Naive thymus-derived CD4-positive, alpha-beta T cell (primary cell): ENCODE measurements around the gene CHMP4B. TPM values are rescaled to one million over a fixed set of nuclear protein-coding genes. Genes with fewer than 3 reads are reported as not detected.
A peak's percentile ranks its signal among the peaks of the same experiment; 100 is the strongest.

Experiments
- ATAC-seq: fragments of 150-1000 bp; cut with Tn5 transposase; 2 replicates; pipeline ENCODE4 v1.10.0; 2021; ENCODE audit warnings: mild to moderate bottlenecking, moderate library complexity
- CTCF ChIA-PET: fragments of 350-600 bp; sonication (Branson Sonifier 250); formaldehyde crosslinking; loops from one replicate; lab custom pipeline; 2021; ENCODE audit warnings: antibody characterized with exemption; lab: Charles Lee
- POLR2A ChIA-PET: fragments of 350-600 bp; sonication (Branson Sonifier 250); formaldehyde crosslinking; loops from one replicate; lab custom pipeline; 2021; ENCODE audit warnings: antibody characterized with exemption, inconsistent platforms; lab: Charles Lee
- DNase-seq, 9 donors: peaks; one replicate each; pipeline versions ENCODE4 v3.0.0 to v3.0.0-alpha.2; 2020 to 2022; ENCODE audit warnings: mixed read lengths in 1 of 9
- H3K27ac ChIP-seq: one replicate; pipeline ENCODE4 v1.7.0; 2013; ENCODE audit warnings: mild to moderate bottlenecking, low read depth, low read length, moderate library complexity
- H3K27me3 ChIP-seq, 2 donors: one replicate each; pipeline ENCODE4 v1.7.0; 2013; ENCODE audit warnings: low read length in 2 of 2, mild to moderate bottlenecking in 2 of 2, moderate library complexity in 2 of 2; ENCODE audit not compliant: control insufficient read depth in 2 of 2, insufficient read depth in 2 of 2
- H3K36me3 ChIP-seq, 3 experiments: 1 replicate in 2 of 3; 2 replicates in 1 of 3; pipeline ENCODE4 v1.7.0; 2013; ENCODE audit warnings: low read length in 3 of 3, mild to moderate bottlenecking in 3 of 3, moderate library complexity in 1 of 3; ENCODE audit not compliant: insufficient read depth in 3 of 3, control insufficient read depth in 2 of 3
- H3K4me1 ChIP-seq, 2 donors: one replicate each; pipeline ENCODE4 v1.7.0; 2013; ENCODE audit warnings: low read length in 2 of 2, mild to moderate bottlenecking in 2 of 2, moderate library complexity in 1 of 2; ENCODE audit not compliant: control insufficient read depth in 2 of 2, insufficient read depth in 2 of 2
- H3K4me3 ChIP-seq: 2 replicates; pipeline ENCODE4 v1.7.0; 2013; ENCODE audit warnings: mild to moderate bottlenecking, low read length
- H3K9me3 ChIP-seq, 3 experiments: 1 replicate in 2 of 3; 2 replicates in 1 of 3; pipeline ENCODE4 v1.7.0; 2013; ENCODE audit warnings: low read length in 3 of 3; ENCODE audit not compliant: control insufficient read depth in 2 of 3
- H3K27ac Mint-ChIP-seq, 9 donors: one replicate each; pipeline ENCODE4 v1.8.0; 2020 to 2022; ENCODE audit warnings: mixed read lengths in 9 of 9, mild to moderate bottlenecking in 8 of 9, moderate library complexity in 5 of 9, inconsistent platforms in 2 of 9
- H3K27me3 Mint-ChIP-seq, 5 donors: one replicate each; pipeline ENCODE4 v1.8.0; 2021 to 2022; ENCODE audit warnings: mixed read lengths in 5 of 5, mild to moderate bottlenecking in 1 of 5
- H3K36me3 Mint-ChIP-seq, 5 donors: one replicate each; pipeline ENCODE4 v1.8.0; 2020 to 2022; ENCODE audit warnings: mixed read lengths in 5 of 5, mild to moderate bottlenecking in 3 of 5, inconsistent platforms in 1 of 5
- H3K4me1 Mint-ChIP-seq, 7 donors: one replicate each; pipeline ENCODE4 v1.8.0; 2020 to 2022; ENCODE audit warnings: mixed read lengths in 7 of 7, mild to moderate bottlenecking in 3 of 7, inconsistent platforms in 1 of 7
- H3K4me3 Mint-ChIP-seq, 10 donors: one replicate each; pipeline ENCODE4 v1.8.0; 2020 to 2022; ENCODE audit warnings: mild to moderate bottlenecking in 10 of 10, mixed read lengths in 10 of 10, moderate library complexity in 6 of 10, inconsistent platforms in 2 of 10
- H3K9me3 Mint-ChIP-seq, 11 donors: one replicate each; pipeline ENCODE4 v1.8.0; 2020 to 2022; ENCODE audit warnings: mixed read lengths in 11 of 11, mild to moderate bottlenecking in 4 of 11, inconsistent platforms in 1 of 11, moderate library complexity in 1 of 11
- intact Hi-C, 2 donors: fragments of 100-400 bp; cut with micrococcal nuclease; formaldehyde crosslinking; loops; one replicate each; pipeline ENCODE4 v1.15.1; 2023
- polyA plus RNA-seq, 2 donors: library from polyadenylated mRNA; unstranded; fragments of 300-500 nt; fragmentation: Illumina TruSeq; gene quantifications; one replicate each; pipeline ENCODE4 v1.2.3, GENCODE V29; 2021
- total RNA-seq, 6 experiments: library from RNA in 5 of 6; stranded (reverse) in 5 of 6; gene quantifications; 1 replicate in 5 of 6; 2 replicates in 1 of 6; pipeline ENCODE4 v1.2.3 and lab custom pipeline; 2021 to 2026

CHMP4B gene
- total and polyA plus RNA-seq, 7 experiments from 2014 or later: 4.9 to 80.8 (median 54.1) TPM

DNA sequence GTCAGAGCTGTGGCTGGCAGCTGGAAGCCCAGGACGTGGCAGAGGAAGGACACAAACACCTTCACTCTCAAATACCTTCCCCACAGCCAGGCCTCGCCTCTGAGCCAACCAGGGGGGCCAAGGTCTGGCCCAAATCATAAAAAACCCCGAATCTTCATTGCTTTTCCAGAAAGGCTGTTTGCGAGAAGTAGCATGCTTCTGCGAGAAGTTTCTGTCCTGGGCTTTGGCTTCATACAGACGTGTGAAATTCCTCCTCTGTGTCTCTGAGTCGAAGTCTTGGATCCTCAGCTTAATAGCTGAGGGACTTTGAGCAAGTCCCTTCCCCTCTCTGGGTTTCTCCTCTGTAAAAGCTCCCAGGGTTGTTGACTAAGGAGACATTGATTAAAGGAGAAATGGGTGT is 63.0 kb downstream of the CHMP4B start:
- Mint-ChIP-seq H3K27me3 (peaks cover 0 to 3% (median 0%) of the 10 kb centered on the region in 5 donors), H3K27ac (peak overlapping the region in 2 of 9 donors; percentile 0 to 51), H3K4me1 (no peaks in the 10 kb centered on the region), H3K36me3 (peaks cover 0 to 9% (median 4%) of the 10 kb centered on the region in 5 donors), H3K9me3 (peaks cover 0 to 14% (median 10%) of the 10 kb centered on the region in 11 donors), H3K4me3 (no peak overlapping the region)
- Histone ChIP-seq H3K27me3 (no peaks in the 10 kb centered on the region), H3K27ac (no peak overlapping the region), H3K4me3 (no peak overlapping the region), H3K4me1 (no peaks in the 10 kb centered on the region), H3K36me3 (no peaks in the 10 kb centered on the region), H3K9me3 (peaks cover 0 to 7% (median 0%) of the 10 kb centered on the region in 3 experiments)
- intact Hi-C loops: no loop called here
- ATAC-seq (no peak), DNase-seq (no peak)
- ChIA-PET CTCF (interaction anchor here (1.0 to 1.4 kb wide), 2 partner anchors 12 to 41 kb away, joined by 3 to 6 read pairs; no protein-coding TSS in a partner anchor), POLR2A (interaction anchor here (0.6 kb wide), 1 partner anchor 179 kb away, joined by 3 read pairs; no protein-coding TSS in a partner anchor)

GRCh38 chr20:33875055-33875454 is 63.9 kb downstream of the CHMP4B start:
- H3K27ac ChIP-seq: no peak overlapping the region
- peaks cover 0 to 11% (median 0%) of the 10 kb centered on the region in 3 experiments for H3K9me3 ChIP-seq
- no peaks in the 10 kb centered on the region for H3K27me3 ChIP-seq
- Mint-ChIP-seq H3K27me3 (no peaks in the 10 kb centered on the region), H3K4me1 (no peaks in the 10 kb centered on the region), H3K27ac (no peak overlapping the region), H3K9me3 (peaks cover 0 to 22% (median 12%) of the 10 kb centered on the region in 11 donors), H3K36me3 (peaks cover under 1 to 10% (median 4%) of the 10 kb centered on the region in 5 donors), H3K4me3 (no peak overlapping the region)
- POLR2A ChIA-PET: no interaction called here
- H3K36me3 ChIP-seq: no peaks in the 10 kb centered on the region
- no peak overlapping the region for H3K4me3 ChIP-seq
- CTCF ChIA-PET: no interaction called here
- DNase-seq: no peak
- H3K4me1 ChIP-seq: no peaks in the 10 kb centered on the region
- no peak for ATAC-seq
- intact Hi-C loops: no loop called here

DNA sequence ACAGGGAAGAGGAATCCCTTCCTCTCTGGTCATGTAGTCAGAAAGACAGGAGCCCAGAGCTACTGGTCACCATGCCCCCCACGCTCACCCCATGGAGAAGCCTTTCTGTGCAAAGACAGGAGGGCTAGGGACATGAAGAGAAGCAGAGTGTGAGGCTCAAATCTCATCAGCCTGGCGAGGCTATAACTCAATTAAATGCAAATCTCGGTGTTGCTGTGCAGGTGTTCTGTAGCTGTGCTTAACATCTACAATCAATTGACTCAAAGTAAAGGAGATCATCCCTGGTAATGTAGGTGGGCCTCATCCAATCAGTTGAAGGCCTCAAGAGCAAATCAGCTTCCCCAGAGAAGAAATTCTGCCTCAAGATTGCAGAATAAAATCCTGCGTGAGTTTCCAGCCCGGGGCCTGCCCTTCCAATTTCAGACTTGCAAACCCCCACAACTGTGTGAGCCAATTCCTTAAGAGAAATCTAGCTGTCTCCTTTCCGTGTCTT is 64.4 kb downstream of the CHMP4B start:
- Histone ChIP-seq H3K4me3 (no peak overlapping the region), H3K36me3 (no peaks in the 10 kb centered on the region), H3K4me1 (no peaks in the 10 kb centered on the region), H3K9me3 (peaks cover 0 to 11% (median 0%) of the 10 kb centered on the region in 3 experiments), H3K27ac (no peak overlapping the region), H3K27me3 (no peaks in the 10 kb centered on the region)
- Mint-ChIP-seq H3K9me3 (peaks cover 0 to 27% (median 16%) of the 10 kb centered on the region in 11 donors), H3K27ac (no peak overlapping the region), H3K4me3 (no peak overlapping the region), H3K27me3 (no peaks in the 10 kb centered on the region), H3K36me3 (peaks cover 4 to 13% (median 6%) of the 10 kb centered on the region in 5 donors), H3K4me1 (no peaks in the 10 kb centered on the region)
- intact Hi-C loops: no loop called here
- DNase-seq (no peak), ATAC-seq (no peak)
- ChIA-PET POLR2A (no interaction called here), CTCF (no interaction called here)

- Histone ChIP-seq H3K27me3 (no peaks in the 10 kb centered on the region), H3K4me3 (no peak overlapping the region), H3K36me3 (no peaks in the 10 kb centered on the region), H3K9me3 (peaks cover 0 to 11% (median 0%) of the 10 kb centered on the region in 3 experiments), H3K27ac (no peak overlapping the region), H3K4me1 (no peaks in the 10 kb centered on the region)
- ChIA-PET CTCF (no interaction called here), POLR2A (no interaction called here)
- intact Hi-C loops: no loop called here
- Mint-ChIP-seq H3K9me3 (peaks cover 0 to 31% (median 17%) of the 10 kb centered on the region in 11 donors), H3K27ac (no peak overlapping the region), H3K36me3 (peaks cover 4 to 13% (median 6%) of the 10 kb centered on the region in 5 donors), H3K4me3 (no peak overlapping the region), H3K27me3 (no peaks in the 10 kb centered on the region), H3K4me1 (peaks cover 0 to 3% (median 0%) of the 10 kb centered on the region in 7 donors)
- DNase-seq (no peak), ATAC-seq (no peak)
Measured at GRCh38 chr20:33878583-33878982, 67.4 kb downstream of the CHMP4B start.

DNA sequence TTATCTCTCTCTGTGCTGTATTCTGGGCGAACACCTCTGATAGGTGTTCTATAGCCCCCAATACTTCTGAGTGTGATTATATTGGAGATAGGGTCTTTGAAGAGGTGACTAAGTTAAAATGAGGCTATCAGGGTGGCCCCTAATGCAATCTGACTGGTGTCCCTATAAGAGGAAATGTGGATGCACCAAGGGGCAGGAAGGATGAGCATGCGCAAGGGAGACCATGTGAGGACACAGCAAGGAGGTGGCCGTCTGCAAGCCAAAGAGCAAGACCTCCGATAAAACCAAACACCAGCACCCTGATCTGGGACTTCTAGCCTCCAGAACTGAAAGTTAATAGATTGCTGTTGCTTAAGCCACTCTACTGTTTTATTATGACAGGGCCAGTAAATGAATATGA is 69.2 kb downstream of the CHMP4B start:
- ChIA-PET CTCF (no interaction called here), POLR2A (no interaction called here)
- H3K27ac Mint-ChIP-seq: no peak overlapping the region
- Histone ChIP-seq H3K36me3 (no peaks in the 10 kb centered on the region), H3K27me3 (no peaks in the 10 kb centered on the region), H3K4me1 (no peaks in the 10 kb centered on the region), H3K27ac (no peak overlapping the region), H3K4me3 (no peak overlapping the region), H3K9me3 (peaks cover 0 to 11% (median 0%) of the 10 kb centered on the region in 3 experiments)
- H3K9me3 Mint-ChIP-seq: peaks cover 0 to 31% (median 17%) of the 10 kb centered on the region in 11 donors
- intact Hi-C loops: no loop called here
- DNase-seq (no peak), ATAC-seq (no peak)
- H3K4me1 Mint-ChIP-seq: peaks cover 0 to 9% (median 0%) of the 10 kb centered on the region in 7 donors
- H3K36me3 Mint-ChIP-seq: peaks cover 4 to 13% (median 6%) of the 10 kb centered on the region in 5 donors
- H3K27me3 Mint-ChIP-seq: no peaks in the 10 kb centered on the region
- no peak overlapping the region for H3K4me3 Mint-ChIP-seq

GRCh38 chr20:33881989-33882388 is 70.8 kb downstream of the CHMP4B start:
- no peaks in the 10 kb centered on the region for H3K27me3 ChIP-seq
- ChIA-PET POLR2A (no interaction called here), CTCF (no interaction called here)
- no peak for DNase-seq
- no peak overlapping the region for H3K4me3 ChIP-seq
- H3K27ac ChIP-seq: no peak overlapping the region
- H3K9me3 ChIP-seq: peaks cover 0 to 11% (median 0%) of the 10 kb centered on the region in 3 experiments
- no peak overlapping the region for H3K4me3 Mint-ChIP-seq
- intact Hi-C loops: no loop called here
- ATAC-seq: no peak
- peaks cover 0 to 9% (median 0%) of the 10 kb centered on the region in 7 donors for H3K4me1 Mint-ChIP-seq
- no peak overlapping the region for H3K27ac Mint-ChIP-seq
- peaks cover 4 to 13% (median 6%) of the 10 kb centered on the region in 5 donors for H3K36me3 Mint-ChIP-seq
- peaks cover 0 to 31% (median 17%) of the 10 kb centered on the region in 11 donors for H3K9me3 Mint-ChIP-seq
- H3K36me3 ChIP-seq: no peaks in the 10 kb centered on the region
- H3K4me1 ChIP-seq: no peaks in the 10 kb centered on the region
- no peaks in the 10 kb centered on the region for H3K27me3 Mint-ChIP-seq

GRCh38 chr20:33882481-33882880 is 71.3 kb downstream of the CHMP4B start:
- CTCF ChIA-PET: no interaction called here
- DNase-seq (no peak), ATAC-seq (no peak)
- H3K9me3 ChIP-seq: peaks cover 0 to 11% (median 0%) of the 10 kb centered on the region in 3 experiments
- H3K9me3 Mint-ChIP-seq: peaks cover 0 to 31% (median 17%) of the 10 kb centered on the region in 11 donors
- peaks cover 4 to 13% (median 6%) of the 10 kb centered on the region in 5 donors for H3K36me3 Mint-ChIP-seq
- no peak overlapping the region for H3K4me3 Mint-ChIP-seq
- no peaks in the 10 kb centered on the region for H3K4me1 ChIP-seq
- no peaks in the 10 kb centered on the region for H3K36me3 ChIP-seq
- no peak overlapping the region for H3K27ac ChIP-seq
- no peaks in the 10 kb centered on the region for H3K27me3 Mint-ChIP-seq
- no peak overlapping the region for H3K4me3 ChIP-seq
- H3K27ac Mint-ChIP-seq: no peak overlapping the region
- intact Hi-C loops: no loop called here
- no peaks in the 10 kb centered on the region for H3K27me3 ChIP-seq
- H3K4me1 Mint-ChIP-seq: peaks cover 0 to 9% (median 0%) of the 10 kb centered on the region in 7 donors
- POLR2A ChIA-PET: no interaction called here
